Stimulated activated CD4-positive, alpha-beta T cell treated with anti-CD3 and anti-CD28 coated beads, Interleukin-12 subunit alpha, Interleukin-12 subunit beta, amount 100 ng/mL, for 24 hours (primary cell): Measurements from ENCODE around the gene TRIOBP.
"Not testable (repeated sequence)": the region's sequence is repeated elsewhere in the genome, so short reads cannot be mapped to it uniquely, and the experiment has no call there.

Experiments
- DNase-seq, 2 experiments: peaks; one replicate each; pipeline ENCODE4 v3.0.0-alpha.2; 2020; ENCODE audit warnings: low read depth in 2 of 2

The TRIOBP gene

GRCh38 chr22:37696657-37697537 lies at the start of gene TRIOBP:
Gene TRIOBP, plus strand, starts transcription at chr22:37697048. Its CDS starts 4,318 bp downstream, at chr22:37701366.
- peak; percentile 68 to 81 for DNase-seq

- no peak for DNase-seq
Measured at GRCh38 chr22:37647317-37647716, 49.5 kb upstream of the TRIOBP start.

GRCh38 chr22:37647928-37648327 lies 48.9 kb upstream of the TRIOBP start:
- DNase-seq: no peak

- DNase-seq: no peak
Measured at GRCh38 chr22:37650463-37651136, 46.2 kb upstream of the TRIOBP start.

- no peak for DNase-seq
Measured at GRCh38 chr22:37654563-37655251, 42.1 kb upstream of the TRIOBP start.

GRCh38 chr22:37655252-37655563 lies 41.6 kb upstream of the TRIOBP start:
- DNase-seq: no peak

- not testable (repeated sequence) for DNase-seq
Measured at GRCh38 chr22:37656583-37656982, 40.3 kb upstream of the TRIOBP start.

- DNase-seq: no peak
Measured at GRCh38 chr22:37657590-37658132, 39.2 kb upstream of the TRIOBP start.

GRCh38 chr22:37658133-37659065 lies 38.4 kb upstream of the TRIOBP start, which contains the start of gene PDXP:
Gene PDXP, plus strand, starts transcription at chr22:37658723. Its CDS starts 60 bp downstream, at chr22:37658783.
- DNase-seq: peak; percentile 95 to 99

- no peak for DNase-seq
Measured at GRCh38 chr22:37659066-37659896, 37.6 kb upstream of the TRIOBP start.

- DNase-seq: no peak
Measured at GRCh38 chr22:37659897-37660708, 36.7 kb upstream of the TRIOBP start.

GRCh38 chr22:37660709-37661045 lies 36.2 kb upstream of the TRIOBP start:
- no peak for DNase-seq

GRCh38 chr22:37661160-37661924 lies 35.5 kb upstream of the TRIOBP start:
- DNase-seq: no peak

GRCh38 chr22:37662039-37662438 lies 34.8 kb upstream of the TRIOBP start:
- DNase-seq: no peak

GRCh38 chr22:37663521-37664140 lies 33.2 kb upstream of the TRIOBP start:
- DNase-seq: no peak

GRCh38 chr22:37664249-37665101 lies 32.4 kb upstream of the TRIOBP start:
- DNase-seq: no peak

- no peak for DNase-seq
Measured at GRCh38 chr22:37665487-37665886, 31.4 kb upstream of the TRIOBP start.
